Effector CD4-positive, alpha-beta T cell (primary cell): ENCODE results near the gene NBPF26.
"Not testable (repeated sequence)": the region's sequence is repeated elsewhere in the genome, so short reads cannot be mapped to it uniquely, and the experiment has no call there.

ENCODE experiments used
- DNase-seq: peaks from one replicate; pipeline ENCODE4 v3.0.0-alpha.2; 2020
- total RNA-seq: gene quantifications from one replicate; lab custom pipeline; 2026; lab: John Stamatoyannopoulos, UW

NBPF26 gene
- 24.6 reads per million, percentile 51 among the genes with 10 or more reads in this experiment for total RNA-seq

GRCh38 chr1:120723715-120724402 is at the start of gene NBPF26:
Gene NBPF26, plus strand, starts transcription at chr1:120723945.
- peak; percentile 57 for DNase-seq

GRCh38 chr1:120680106-120680819 is 43.5 kb upstream of the NBPF26 start:
- DNase-seq: not testable (repeated sequence)

- not testable (repeated sequence) for DNase-seq
Measured at GRCh38 chr1:120680938-120681337, 42.8 kb upstream of the NBPF26 start.

GRCh38 chr1:120684397-120684796 is 39.3 kb upstream of the NBPF26 start:
- DNase-seq: not testable (repeated sequence)

- not testable (repeated sequence) for DNase-seq
Measured at GRCh38 chr1:120685622-120686021, 38.1 kb upstream of the NBPF26 start.

GRCh38 chr1:120687250-120687649 is 36.5 kb upstream of the NBPF26 start:
- not testable (repeated sequence) for DNase-seq

- DNase-seq: not testable (repeated sequence)
Measured at GRCh38 chr1:120700807-120701562, 22.8 kb upstream of the NBPF26 start.

GRCh38 chr1:120723358-120723714 is 409 bp upstream of the NBPF26 start:
- not testable (repeated sequence) for DNase-seq

- not testable (repeated sequence) for DNase-seq
Measured at GRCh38 chr1:120724507-120724906, 762 bp downstream of the NBPF26 start.

- not testable (repeated sequence) for DNase-seq
Measured at GRCh38 chr1:120728811-120729210, 5.1 kb downstream of the NBPF26 start.

GRCh38 chr1:120769090-120769489 is 45.3 kb downstream of the NBPF26 start:
- DNase-seq: not testable (repeated sequence)

GRCh38 chr1:120805452-120805851 is 81.7 kb downstream of the NBPF26 start:
- not testable (repeated sequence) for DNase-seq

GRCh38 chr1:120811822-120812221 is 88.1 kb downstream of the NBPF26 start:
- peak; percentile 1 for DNase-seq

GRCh38 chr1:120825051-120825450 is 101.3 kb downstream of the NBPF26 start:
- not testable (repeated sequence) for DNase-seq

- DNase-seq: not testable (repeated sequence)
Measured at GRCh38 chr1:120826623-120827022, 102.9 kb downstream of the NBPF26 start.

- peak; percentile 60 for DNase-seq
Measured at GRCh38 chr1:120844186-120844944, 120.6 kb downstream of the NBPF26 start.

GRCh38 chr1:120844945-120845330 is 121.2 kb downstream of the NBPF26 start:
- not testable (repeated sequence) for DNase-seq

GRCh38 chr1:120849400-120850286 is 125.9 kb downstream of the NBPF26 start:
- peak; percentile 12 for DNase-seq

- DNase-seq: not testable (repeated sequence)
Measured at GRCh38 chr1:120850287-120850536, 126.5 kb downstream of the NBPF26 start.

- DNase-seq: peak; percentile 58
Measured at GRCh38 chr1:120850537-120851421, 127.0 kb downstream of the NBPF26 start.

- DNase-seq: not testable (repeated sequence)
Measured at GRCh38 chr1:120858144-120858543, 134.4 kb downstream of the NBPF26 start.
